HepG2 (cell line): Measurements from ENCODE around the gene RTRAF. TPM values are rescaled to one million over a fixed set of nuclear protein-coding genes. Genes with fewer than 3 reads are reported as not detected.

Source experiments
- KAT8 ChIP-seq: IDR thresholded peaks from 2 replicates; pipeline ENCODE4 v1.6.1; 2016; ENCODE audit warnings: missing genetic modification reagents, missing compliant biosample characterization
- SP2 ChIP-seq: sonication (generic); formaldehyde crosslinking; IDR thresholded peaks from 2 replicates; pipeline ENCODE4 v1.5.1; 2020; ENCODE audit warnings: mild to moderate bottlenecking, missing genetic modification reagents
- SSRP1 ChIP-seq: IDR thresholded peaks from 2 replicates; pipeline ENCODE4 v1.6.1; 2016; ENCODE audit warnings: control low read depth
- TCF7 ChIP-seq: sonication (generic); IDR thresholded peaks from 2 replicates; pipeline ENCODE4 v1.6.1; 2016; ENCODE audit warnings: antibody characterized with exemption, low read depth
- ZMYM4 ChIP-seq: sonication (generic); formaldehyde crosslinking; IDR thresholded peaks from 2 replicates; pipeline ENCODE4 v1.8.1; 2023; ENCODE audit warnings: mild to moderate bottlenecking, missing genetic modification reagents
- ZNF205 ChIP-seq: IDR thresholded peaks from 2 replicates; pipeline ENCODE4 v1.6.1; 2018; ENCODE audit warnings: missing biosample characterization, missing genetic modification reagents
- ZNF234 ChIP-seq: sonication (generic); formaldehyde crosslinking; conservative IDR thresholded peaks from 2 replicates; pipeline ENCODE4 v1.5.1; 2020; ENCODE audit warnings: mild to moderate bottlenecking, missing genetic modification reagents
- ZNF274 ChIP-seq: sonication (generic); formaldehyde crosslinking; IDR thresholded peaks from 2 replicates; pipeline ENCODE4 v1.5.1; 2020; ENCODE audit warnings: mild to moderate bottlenecking, missing genetic modification reagents
- ZNF367 ChIP-seq: sonication (generic); formaldehyde crosslinking; IDR thresholded peaks from 2 replicates; pipeline ENCODE4 v1.4.0; 2020; ENCODE audit warnings: missing genetic modification reagents, borderline replicate concordance
- ZNF83 ChIP-seq: sonication (generic); formaldehyde crosslinking; IDR thresholded peaks from 2 replicates; pipeline ENCODE4 v1.4.0; 2020; ENCODE audit warnings: missing genetic modification reagents, mild to moderate bottlenecking, borderline replicate concordance
- polyA plus RNA-seq, 8 experiments: library from polyadenylated mRNA; depleted of rRNA in 3 of 8; stranded (reverse) in 7 of 8; unstranded in 1 of 8; fragments of >200 nt; fragmentation: Illumina TruSeq in 4 of 8; extraction: Trizol in 4 of 8; gene quantifications; 2 replicates each; pipeline versions ENCODE4 v1.2.1 to v1.2.3, GENCODE V29; 2011 to 2016; ENCODE audit warnings: low read depth in 4 of 8, missing spikeins in 1 of 8, mixed read lengths in 1 of 8; ENCODE audit not compliant: insufficient read depth in 1 of 8
- total RNA-seq, 5 experiments: library from RNA; depleted of rRNA; stranded (reverse); fragments of >200 nt; fragmentation: Illumina TruSeq; extraction: Trizol; gene quantifications; 2 replicates each; pipeline ENCODE4 v1.2.3, GENCODE V29; 2016; ENCODE audit warnings: low read depth in 1 of 5
- TF ChIP-seq, protein P1 (sequence below): sonication (generic); formaldehyde crosslinking; IDR thresholded peaks from 2 replicates; pipeline ENCODE4; 2020; ENCODE audit warnings: missing genetic modification reagents, mild to moderate bottlenecking, borderline replicate concordance
- TF ChIP-seq, protein P2 (sequence below): IDR thresholded peaks from 2 replicates; pipeline ENCODE4 v1.6.1; 2016; ENCODE audit warnings: missing biosample characterization, missing genetic modification reagents, low read depth
- TF ChIP-seq, protein P3 (sequence below): IDR thresholded peaks from 2 replicates; pipeline ENCODE4 v1.6.1; 2016; ENCODE audit warnings: low read depth, control low read depth
- TF ChIP-seq, protein P4 (sequence below): sonication (generic); formaldehyde crosslinking; IDR thresholded peaks from 2 replicates; pipeline ENCODE4 v1.4.0; 2020; ENCODE audit warnings: missing genetic modification reagents, mild to moderate bottlenecking, borderline replicate concordance
- TF ChIP-seq, protein P5 (sequence below): conservative IDR thresholded peaks from 2 replicates; pipeline ENCODE4 v1.6.1; 2018; ENCODE audit warnings: missing genetic modification reagents
- TF ChIP-seq, protein P6 (sequence below): sonication (generic); formaldehyde crosslinking; IDR thresholded peaks from 2 replicates; pipeline ENCODE4 v1.5.0; 2020; ENCODE audit warnings: missing genetic modification reagents, mild to moderate bottlenecking, borderline replicate concordance

RTRAF gene
- total and polyA plus RNA-seq, 2 of the 13 experiments (the other 11 are each of a cell fraction or from before 2014, with no cell fraction given): 137 to 258 TPM

DNA sequence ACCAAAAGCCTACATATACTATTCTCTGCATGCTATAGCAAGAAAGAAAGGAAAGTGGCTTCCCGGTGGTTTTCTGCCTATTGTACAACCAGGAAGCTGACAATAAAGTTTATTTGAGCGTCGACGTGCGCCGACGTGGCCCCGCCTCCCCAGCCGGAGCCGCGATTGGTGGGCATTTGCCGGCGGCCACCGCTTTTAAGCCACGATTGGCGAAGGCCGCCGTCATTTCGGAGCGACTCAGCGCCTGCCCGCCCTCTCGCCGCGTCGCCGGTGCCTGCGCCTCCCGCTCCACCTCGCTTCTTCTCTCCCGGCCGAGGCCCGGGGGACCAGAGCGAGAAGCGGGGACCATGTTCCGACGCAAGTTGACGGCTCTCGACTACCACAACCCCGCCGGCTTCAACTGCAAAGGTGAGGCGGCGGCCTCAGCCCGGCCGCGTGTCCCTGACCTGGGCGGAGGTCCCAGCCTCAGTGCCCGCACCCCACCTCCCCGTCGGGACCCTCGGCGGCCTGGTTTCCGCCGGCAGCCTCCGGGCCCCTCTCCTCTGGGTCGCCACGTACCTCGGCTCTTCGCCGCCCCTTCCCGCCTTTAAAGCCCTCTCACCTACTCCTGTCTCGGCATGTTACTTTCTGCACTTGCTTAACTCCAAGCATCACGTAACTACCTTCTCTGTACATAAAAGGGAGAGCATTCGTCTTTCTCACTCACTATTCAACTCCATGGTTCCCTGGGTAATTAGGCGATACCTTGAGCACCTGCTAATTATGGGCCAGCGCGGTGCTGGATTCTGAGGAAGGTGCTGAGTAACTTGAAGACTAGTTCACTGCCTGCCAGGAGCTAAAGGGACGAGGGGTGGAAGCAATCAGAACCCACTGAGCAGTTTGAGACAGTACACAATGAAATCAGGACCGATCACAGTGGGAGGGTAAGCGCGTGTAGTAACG is at the start of gene RTRAF (continued):
- TF ChIP-seq, protein P1, sequence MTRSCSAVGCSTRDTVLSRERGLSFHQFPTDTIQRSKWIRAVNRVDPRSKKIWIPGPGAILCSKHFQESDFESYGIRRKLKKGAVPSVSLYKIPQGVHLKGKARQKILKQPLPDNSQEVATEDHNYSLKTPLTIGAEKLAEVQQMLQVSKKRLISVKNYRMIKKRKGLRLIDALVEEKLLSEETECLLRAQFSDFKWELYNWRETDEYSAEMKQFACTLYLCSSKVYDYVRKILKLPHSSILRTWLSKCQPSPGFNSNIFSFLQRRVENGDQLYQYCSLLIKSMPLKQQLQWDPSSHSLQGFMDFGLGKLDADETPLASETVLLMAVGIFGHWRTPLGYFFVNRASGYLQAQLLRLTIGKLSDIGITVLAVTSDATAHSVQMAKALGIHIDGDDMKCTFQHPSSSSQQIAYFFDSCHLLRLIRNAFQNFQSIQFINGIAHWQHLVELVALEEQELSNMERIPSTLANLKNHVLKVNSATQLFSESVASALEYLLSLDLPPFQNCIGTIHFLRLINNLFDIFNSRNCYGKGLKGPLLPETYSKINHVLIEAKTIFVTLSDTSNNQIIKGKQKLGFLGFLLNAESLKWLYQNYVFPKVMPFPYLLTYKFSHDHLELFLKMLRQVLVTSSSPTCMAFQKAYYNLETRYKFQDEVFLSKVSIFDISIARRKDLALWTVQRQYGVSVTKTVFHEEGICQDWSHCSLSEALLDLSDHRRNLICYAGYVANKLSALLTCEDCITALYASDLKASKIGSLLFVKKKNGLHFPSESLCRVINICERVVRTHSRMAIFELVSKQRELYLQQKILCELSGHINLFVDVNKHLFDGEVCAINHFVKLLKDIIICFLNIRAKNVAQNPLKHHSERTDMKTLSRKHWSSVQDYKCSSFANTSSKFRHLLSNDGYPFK (CRISPR knock-in tag): peak; percentile 78; the same call in 1 of the 2 replicates
- TF ChIP-seq SSRP1 (CRISPR knock-in tag) (0 out of 2 replicates have a peak, but pooled peaks have one; percentile 23), SP2 (CRISPR knock-in tag) (peak; percentile 97), ZMYM4 (CRISPR knock-in tag) (peak; percentile 94), ZNF367 (CRISPR knock-in tag) (no peak), KAT8 (CRISPR knock-in tag) (peak; percentile 97), ZNF274 (CRISPR knock-in tag) (peak; percentile 64; the same call in 1 of the 2 replicates), ZNF205 (CRISPR knock-in tag) (no peak), ZNF234 (CRISPR knock-in tag) (no peak), TCF7 (no peak), ZNF83 (CRISPR knock-in tag) (no peak)
- TF ChIP-seq, protein P2, sequence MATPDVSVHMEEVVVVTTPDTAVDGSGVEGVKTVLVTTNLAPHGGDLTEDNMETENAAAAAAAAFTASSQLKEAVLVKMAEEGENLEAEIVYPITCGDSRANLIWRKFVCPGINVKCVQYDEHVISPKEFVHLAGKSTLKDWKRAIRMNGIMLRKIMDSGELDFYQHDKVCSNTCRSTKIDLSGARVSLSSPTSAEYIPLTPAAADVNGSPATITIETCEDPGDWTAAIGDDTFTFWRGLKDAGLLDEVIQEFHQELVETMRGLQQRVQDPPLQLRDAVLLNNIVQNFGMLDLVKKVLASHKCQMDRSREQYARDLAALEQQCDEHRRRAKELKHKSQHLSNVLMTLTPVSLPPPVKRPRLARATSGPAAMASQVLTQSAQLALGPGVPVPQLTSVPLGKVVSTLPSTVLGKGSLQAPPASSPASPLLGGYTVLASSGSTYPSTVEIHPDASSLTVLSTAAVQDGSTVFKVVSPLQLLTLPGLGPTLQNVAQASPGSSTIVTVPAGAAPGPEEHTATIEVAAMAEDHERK (CRISPR knock-in tag): peak; percentile 99
- TF ChIP-seq, protein P3, sequence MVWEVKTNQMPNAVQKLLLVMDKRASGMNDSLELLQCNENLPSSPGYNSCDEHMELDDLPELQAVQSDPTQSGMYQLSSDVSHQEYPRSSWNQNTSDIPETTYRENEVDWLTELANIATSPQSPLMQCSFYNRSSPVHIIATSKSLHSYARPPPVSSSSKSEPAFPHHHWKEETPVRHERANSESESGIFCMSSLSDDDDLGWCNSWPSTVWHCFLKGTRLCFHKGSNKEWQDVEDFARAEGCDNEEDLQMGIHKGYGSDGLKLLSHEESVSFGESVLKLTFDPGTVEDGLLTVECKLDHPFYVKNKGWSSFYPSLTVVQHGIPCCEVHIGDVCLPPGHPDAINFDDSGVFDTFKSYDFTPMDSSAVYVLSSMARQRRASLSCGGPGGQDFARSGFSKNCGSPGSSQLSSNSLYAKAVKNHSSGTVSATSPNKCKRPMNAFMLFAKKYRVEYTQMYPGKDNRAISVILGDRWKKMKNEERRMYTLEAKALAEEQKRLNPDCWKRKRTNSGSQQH (CRISPR knock-in tag): no peak
- TF ChIP-seq, protein P4, sequence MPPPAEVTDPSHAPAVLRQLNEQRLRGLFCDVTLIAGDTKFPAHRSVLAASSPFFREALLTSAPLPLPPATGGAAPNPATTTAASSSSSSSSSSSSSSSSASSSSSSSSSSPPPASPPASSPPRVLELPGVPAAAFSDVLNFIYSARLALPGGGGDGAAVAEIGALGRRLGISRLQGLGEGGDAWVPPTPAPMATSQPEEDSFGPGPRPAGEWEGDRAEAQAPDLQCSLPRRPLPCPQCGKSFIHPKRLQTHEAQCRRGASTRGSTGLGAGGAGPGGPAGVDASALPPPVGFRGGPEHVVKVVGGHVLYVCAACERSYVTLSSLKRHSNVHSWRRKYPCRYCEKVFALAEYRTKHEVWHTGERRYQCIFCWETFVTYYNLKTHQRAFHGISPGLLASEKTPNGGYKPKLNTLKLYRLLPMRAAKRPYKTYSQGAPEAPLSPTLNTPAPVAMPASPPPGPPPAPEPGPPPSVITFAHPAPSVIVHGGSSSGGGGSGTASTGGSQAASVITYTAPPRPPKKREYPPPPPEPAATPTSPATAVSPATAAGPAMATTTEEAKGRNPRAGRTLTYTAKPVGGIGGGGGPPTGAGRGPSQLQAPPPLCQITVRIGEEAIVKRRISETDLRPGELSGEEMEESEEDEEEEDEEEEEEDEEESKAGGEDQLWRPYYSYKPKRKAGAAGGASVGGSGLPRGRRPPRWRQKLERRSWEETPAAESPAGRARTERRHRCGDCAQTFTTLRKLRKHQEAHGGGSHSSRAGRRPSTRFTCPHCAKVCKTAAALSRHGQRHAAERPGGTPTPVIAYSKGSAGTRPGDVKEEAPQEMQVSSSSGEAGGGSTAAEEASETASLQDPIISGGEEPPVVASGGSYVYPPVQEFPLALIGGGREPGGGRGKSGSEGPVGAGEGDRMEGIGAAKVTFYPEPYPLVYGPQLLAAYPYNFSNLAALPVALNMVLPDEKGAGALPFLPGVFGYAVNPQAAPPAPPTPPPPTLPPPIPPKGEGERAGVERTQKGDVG (CRISPR knock-in tag): no peak
- TF ChIP-seq, protein P5, sequence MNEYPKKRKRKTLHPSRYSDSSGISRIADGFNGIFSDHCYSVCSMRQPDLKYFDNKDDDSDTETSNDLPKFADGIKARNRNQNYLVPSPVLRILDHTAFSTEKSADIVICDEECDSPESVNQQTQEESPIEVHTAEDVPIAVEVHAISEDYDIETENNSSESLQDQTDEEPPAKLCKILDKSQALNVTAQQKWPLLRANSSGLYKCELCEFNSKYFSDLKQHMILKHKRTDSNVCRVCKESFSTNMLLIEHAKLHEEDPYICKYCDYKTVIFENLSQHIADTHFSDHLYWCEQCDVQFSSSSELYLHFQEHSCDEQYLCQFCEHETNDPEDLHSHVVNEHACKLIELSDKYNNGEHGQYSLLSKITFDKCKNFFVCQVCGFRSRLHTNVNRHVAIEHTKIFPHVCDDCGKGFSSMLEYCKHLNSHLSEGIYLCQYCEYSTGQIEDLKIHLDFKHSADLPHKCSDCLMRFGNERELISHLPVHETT: no peak
- TF ChIP-seq, protein P6, sequence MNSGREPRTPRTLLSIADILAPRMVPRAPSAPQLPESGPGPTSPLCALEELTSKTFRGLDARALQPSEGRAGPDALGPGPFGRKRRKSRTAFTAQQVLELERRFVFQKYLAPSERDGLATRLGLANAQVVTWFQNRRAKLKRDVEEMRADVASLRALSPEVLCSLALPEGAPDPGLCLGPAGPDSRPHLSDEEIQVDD: no peak
